Measurements from ENCODE around the gene IRF2BP1. TPM values are rescaled to one million over a fixed set of nuclear protein-coding genes. Genes with fewer than 3 reads are reported as not detected.

The IRF2BP1 gene
- total and polyA plus RNA-seq, 2 of the 13 experiments (the other 11 are each of a cell fraction or from before 2014, with no cell fraction given): 4.3 to 14.3 TPM

- TF ChIP-seq PRDM10 (CRISPR knock-in tag; IDR thresholded peaks at IDR 0.05; ENCODE audit: low read depth) (no peak), KLF6 (CRISPR knock-in tag; IDR thresholded peaks at IDR 0.05) (no peak), ZMAT3 (CRISPR knock-in tag; conservative IDR thresholded peaks at IDR 0.05) (0 out of 2 replicates have a peak, but pooled peaks have one; percentile 54), ZNF772 (CRISPR knock-in tag; IDR thresholded peaks at IDR 0.05) (no peak), PHF8 (CRISPR knock-in tag; IDR thresholded peaks at IDR 0.05) (peak; percentile 44), SOX6 (IDR thresholded peaks at IDR 0.05) (no peak), SOX6 (CRISPR knock-in tag; IDR thresholded peaks at IDR 0.05) (peak; percentile 95), ZNF496 (CRISPR knock-in tag; IDR thresholded peaks at IDR 0.05; ENCODE audit: insufficient replicate concordance) (no peak), HMG20B (CRISPR knock-in tag; conservative IDR thresholded peaks at IDR 0.05) (no peak), HHEX (CRISPR knock-in tag; IDR thresholded peaks at IDR 0.05) (no peak), PPARG (CRISPR knock-in tag; conservative IDR thresholded peaks at IDR 0.05) (0 out of 2 replicates have a peak, but pooled peaks have one; percentile 23), ZBTB7B (CRISPR knock-in tag; IDR thresholded peaks at IDR 0.05) (0 out of 2 replicates have a peak, but pooled peaks have one; percentile 27), ZBTB21 (CRISPR knock-in tag; IDR thresholded peaks at IDR 0.05) (no peak), SAFB2 (CRISPR knock-in tag; IDR thresholded peaks at IDR 0.05; ENCODE audit: borderline replicate concordance, low read depth) (no peak), ZNF674 (CRISPR knock-in tag; IDR thresholded peaks at IDR 0.05; ENCODE audit: low read depth) (no peak), HNRNPLL (IDR thresholded peaks at IDR 0.05; ENCODE audit: low read depth, low read length, poor library complexity, severe bottlenecking) (no peak), ZBTB42 (CRISPR knock-in tag; IDR thresholded peaks at IDR 0.05) (no peak), ZNF790 (CRISPR knock-in tag; IDR thresholded peaks at IDR 0.05; ENCODE audit: borderline replicate concordance) (no peak), ZNF761 (CRISPR knock-in tag; conservative IDR thresholded peaks at IDR 0.05) (no peak)
- TF ChIP-seq, protein P1, sequence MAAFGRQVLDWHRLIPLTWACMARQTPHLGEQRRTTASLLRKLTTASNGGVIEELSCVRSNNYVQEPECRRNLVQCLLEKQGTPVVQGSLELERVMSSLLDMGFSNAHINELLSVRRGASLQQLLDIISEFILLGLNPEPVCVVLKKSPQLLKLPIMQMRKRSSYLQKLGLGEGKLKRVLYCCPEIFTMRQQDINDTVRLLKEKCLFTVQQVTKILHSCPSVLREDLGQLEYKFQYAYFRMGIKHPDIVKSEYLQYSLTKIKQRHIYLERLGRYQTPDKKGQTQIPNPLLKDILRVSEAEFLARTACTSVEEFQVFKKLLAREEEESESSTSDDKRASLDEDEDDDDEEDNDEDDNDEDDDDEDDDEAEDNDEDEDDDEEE (CRISPR knock-in tag; IDR thresholded peaks at IDR 0.05): no peak
- TF ChIP-seq, protein P2, sequence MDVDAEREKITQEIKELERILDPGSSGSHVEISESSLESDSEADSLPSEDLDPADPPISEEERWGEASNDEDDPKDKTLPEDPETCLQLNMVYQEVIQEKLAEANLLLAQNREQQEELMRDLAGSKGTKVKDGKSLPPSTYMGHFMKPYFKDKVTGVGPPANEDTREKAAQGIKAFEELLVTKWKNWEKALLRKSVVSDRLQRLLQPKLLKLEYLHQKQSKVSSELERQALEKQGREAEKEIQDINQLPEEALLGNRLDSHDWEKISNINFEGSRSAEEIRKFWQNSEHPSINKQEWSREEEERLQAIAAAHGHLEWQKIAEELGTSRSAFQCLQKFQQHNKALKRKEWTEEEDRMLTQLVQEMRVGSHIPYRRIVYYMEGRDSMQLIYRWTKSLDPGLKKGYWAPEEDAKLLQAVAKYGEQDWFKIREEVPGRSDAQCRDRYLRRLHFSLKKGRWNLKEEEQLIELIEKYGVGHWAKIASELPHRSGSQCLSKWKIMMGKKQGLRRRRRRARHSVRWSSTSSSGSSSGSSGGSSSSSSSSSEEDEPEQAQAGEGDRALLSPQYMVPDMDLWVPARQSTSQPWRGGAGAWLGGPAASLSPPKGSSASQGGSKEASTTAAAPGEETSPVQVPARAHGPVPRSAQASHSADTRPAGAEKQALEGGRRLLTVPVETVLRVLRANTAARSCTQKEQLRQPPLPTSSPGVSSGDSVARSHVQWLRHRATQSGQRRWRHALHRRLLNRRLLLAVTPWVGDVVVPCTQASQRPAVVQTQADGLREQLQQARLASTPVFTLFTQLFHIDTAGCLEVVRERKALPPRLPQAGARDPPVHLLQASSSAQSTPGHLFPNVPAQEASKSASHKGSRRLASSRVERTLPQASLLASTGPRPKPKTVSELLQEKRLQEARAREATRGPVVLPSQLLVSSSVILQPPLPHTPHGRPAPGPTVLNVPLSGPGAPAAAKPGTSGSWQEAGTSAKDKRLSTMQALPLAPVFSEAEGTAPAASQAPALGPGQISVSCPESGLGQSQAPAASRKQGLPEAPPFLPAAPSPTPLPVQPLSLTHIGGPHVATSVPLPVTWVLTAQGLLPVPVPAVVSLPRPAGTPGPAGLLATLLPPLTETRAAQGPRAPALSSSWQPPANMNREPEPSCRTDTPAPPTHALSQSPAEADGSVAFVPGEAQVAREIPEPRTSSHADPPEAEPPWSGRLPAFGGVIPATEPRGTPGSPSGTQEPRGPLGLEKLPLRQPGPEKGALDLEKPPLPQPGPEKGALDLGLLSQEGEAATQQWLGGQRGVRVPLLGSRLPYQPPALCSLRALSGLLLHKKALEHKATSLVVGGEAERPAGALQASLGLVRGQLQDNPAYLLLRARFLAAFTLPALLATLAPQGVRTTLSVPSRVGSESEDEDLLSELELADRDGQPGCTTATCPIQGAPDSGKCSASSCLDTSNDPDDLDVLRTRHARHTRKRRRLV (CRISPR knock-in tag; IDR thresholded peaks at IDR 0.05): no peak
- TF ChIP-seq, protein P3, sequence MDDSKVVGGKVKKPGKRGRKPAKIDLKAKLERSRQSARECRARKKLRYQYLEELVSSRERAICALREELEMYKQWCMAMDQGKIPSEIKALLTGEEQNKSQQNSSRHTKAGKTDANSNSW (CRISPR knock-in tag; IDR thresholded peaks at IDR 0.05; ENCODE audit: borderline replicate concordance): no peak
Measured at GRCh38 chr19:45895519-45895972, 9.6 kb upstream of the IRF2BP1 start (continued).

Data from HepG2 (cell line).